HL-60 (cell line): ENCODE results near the gene NKAIN2.

ENCODE experiments used
- DNase-seq, 2 experiments: peaks; one replicate each; pipeline ENCODE4 v3.0.0-alpha.2; 2010 to 2020; ENCODE audit warnings: low read depth in 1 of 2, low spot score in 1 of 2
- H3K27ac ChIP-seq: fragments of 250-450 bp; sonication (Bioruptor Pico); replicated peaks from 2 replicates; pipeline ENCODE4 v1.5.1; 2020; ENCODE audit warnings: mild to moderate bottlenecking, moderate library complexity
- H3K27me3 ChIP-seq: fragments of 250-450 bp; sonication (Bioruptor Pico); 2 replicates; pipeline ENCODE4 v1.5.1; 2021; ENCODE audit warnings: mild to moderate bottlenecking, moderate library complexity; ENCODE audit not compliant: insufficient read depth, poor library complexity, severe bottlenecking
- H3K4me3 ChIP-seq: replicated peaks from 2 replicates; pipeline ENCODE4 v1.5.1; 2011; ENCODE audit warnings: mild to moderate bottlenecking, control low read depth, low read length; ENCODE audit not compliant: insufficient read depth
- GABPA ChIP-seq: IDR thresholded peaks from 2 replicates; pipeline ENCODE4 v1.6.1; 2012; ENCODE audit warnings: low read depth
- POLR2AphosphoS5 ChIP-seq: IDR thresholded peaks from 2 replicates; pipeline ENCODE4 v1.6.1; 2012; ENCODE audit warnings: low read depth
- SPI1 ChIP-seq: IDR thresholded peaks from 2 replicates; pipeline ENCODE4 v1.6.1; 2012; ENCODE audit warnings: low read depth, mild to moderate bottlenecking, borderline replicate concordance
- TF ChIP-seq, protein P1 (sequence below): IDR thresholded peaks from 2 replicates; pipeline ENCODE4 v1.6.1; 2012; ENCODE audit warnings: low read depth; ENCODE audit not compliant: insufficient replicate concordance
- TF ChIP-seq, protein P2 (sequence below): IDR thresholded peaks from one replicate; pipeline ENCODE4 v1.5.1; 2011; ENCODE audit warnings: low read length, control low read depth, inconsistent platforms; ENCODE audit not compliant: insufficient read depth

Gene NKAIN2

DNA sequence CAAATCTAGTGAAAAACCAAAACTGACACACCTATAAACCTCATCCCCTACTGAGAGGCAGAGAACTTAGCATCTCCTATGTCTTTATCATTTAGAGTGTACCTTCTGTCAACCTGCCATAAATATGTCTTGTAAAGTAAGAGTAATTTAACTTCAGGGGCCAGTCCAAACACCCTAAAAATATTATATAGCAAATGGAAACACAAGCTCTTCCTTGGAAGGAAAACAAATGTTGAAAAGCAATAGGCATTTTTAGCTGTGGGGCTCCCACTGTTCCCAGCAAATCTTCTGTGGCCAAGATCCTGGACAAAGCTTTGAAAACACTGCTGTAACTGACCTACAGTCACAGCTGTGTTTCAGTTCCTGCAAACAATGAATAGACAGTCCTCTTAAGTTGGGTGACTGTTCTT is 1018.5 kb downstream of the NKAIN2 start:
- DNase-seq = no peak
- TF ChIP-seq, protein P1, sequence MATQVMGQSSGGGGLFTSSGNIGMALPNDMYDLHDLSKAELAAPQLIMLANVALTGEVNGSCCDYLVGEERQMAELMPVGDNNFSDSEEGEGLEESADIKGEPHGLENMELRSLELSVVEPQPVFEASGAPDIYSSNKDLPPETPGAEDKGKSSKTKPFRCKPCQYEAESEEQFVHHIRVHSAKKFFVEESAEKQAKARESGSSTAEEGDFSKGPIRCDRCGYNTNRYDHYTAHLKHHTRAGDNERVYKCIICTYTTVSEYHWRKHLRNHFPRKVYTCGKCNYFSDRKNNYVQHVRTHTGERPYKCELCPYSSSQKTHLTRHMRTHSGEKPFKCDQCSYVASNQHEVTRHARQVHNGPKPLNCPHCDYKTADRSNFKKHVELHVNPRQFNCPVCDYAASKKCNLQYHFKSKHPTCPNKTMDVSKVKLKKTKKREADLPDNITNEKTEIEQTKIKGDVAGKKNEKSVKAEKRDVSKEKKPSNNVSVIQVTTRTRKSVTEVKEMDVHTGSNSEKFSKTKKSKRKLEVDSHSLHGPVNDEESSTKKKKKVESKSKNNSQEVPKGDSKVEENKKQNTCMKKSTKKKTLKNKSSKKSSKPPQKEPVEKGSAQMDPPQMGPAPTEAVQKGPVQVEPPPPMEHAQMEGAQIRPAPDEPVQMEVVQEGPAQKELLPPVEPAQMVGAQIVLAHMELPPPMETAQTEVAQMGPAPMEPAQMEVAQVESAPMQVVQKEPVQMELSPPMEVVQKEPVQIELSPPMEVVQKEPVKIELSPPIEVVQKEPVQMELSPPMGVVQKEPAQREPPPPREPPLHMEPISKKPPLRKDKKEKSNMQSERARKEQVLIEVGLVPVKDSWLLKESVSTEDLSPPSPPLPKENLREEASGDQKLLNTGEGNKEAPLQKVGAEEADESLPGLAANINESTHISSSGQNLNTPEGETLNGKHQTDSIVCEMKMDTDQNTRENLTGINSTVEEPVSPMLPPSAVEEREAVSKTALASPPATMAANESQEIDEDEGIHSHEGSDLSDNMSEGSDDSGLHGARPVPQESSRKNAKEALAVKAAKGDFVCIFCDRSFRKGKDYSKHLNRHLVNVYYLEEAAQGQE = no peak
- TF ChIP-seq GABPA (no peak), SPI1 (no peak)
- Histone ChIP-seq H3K27me3 (no peaks in the 10 kb centered on the region), H3K4me3 (no peak overlapping the region), H3K27ac (no peak overlapping the region)

DNA sequence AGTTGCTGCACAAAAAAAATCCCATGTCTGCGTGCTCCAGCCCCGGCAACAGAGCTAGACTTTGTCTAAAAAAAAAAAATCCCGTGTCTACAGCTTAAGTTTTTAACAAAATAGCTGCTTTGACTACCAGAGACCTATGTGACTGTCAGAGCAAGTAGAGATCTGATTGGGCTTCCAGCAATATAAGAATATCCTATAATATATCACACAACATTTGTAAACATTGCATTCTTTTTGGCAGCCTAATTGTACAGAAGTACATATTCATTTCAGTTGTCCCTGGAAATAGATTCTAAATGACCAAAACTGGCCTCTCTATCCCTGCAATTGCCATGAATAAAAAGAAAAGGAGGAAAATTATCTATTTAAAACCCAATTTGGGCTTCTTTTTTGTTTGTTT is 1019.1 kb downstream of the NKAIN2 start:
- Histone ChIP-seq H3K4me3 (no peak overlapping the region), H3K27ac (no peak overlapping the region), H3K27me3 (no peaks in the 10 kb centered on the region)
- TF ChIP-seq, protein P1 = no peak
- TF ChIP-seq, protein P2, sequence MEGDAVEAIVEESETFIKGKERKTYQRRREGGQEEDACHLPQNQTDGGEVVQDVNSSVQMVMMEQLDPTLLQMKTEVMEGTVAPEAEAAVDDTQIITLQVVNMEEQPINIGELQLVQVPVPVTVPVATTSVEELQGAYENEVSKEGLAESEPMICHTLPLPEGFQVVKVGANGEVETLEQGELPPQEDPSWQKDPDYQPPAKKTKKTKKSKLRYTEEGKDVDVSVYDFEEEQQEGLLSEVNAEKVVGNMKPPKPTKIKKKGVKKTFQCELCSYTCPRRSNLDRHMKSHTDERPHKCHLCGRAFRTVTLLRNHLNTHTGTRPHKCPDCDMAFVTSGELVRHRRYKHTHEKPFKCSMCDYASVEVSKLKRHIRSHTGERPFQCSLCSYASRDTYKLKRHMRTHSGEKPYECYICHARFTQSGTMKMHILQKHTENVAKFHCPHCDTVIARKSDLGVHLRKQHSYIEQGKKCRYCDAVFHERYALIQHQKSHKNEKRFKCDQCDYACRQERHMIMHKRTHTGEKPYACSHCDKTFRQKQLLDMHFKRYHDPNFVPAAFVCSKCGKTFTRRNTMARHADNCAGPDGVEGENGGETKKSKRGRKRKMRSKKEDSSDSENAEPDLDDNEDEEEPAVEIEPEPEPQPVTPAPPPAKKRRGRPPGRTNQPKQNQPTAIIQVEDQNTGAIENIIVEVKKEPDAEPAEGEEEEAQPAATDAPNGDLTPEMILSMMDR = no peak
- TF ChIP-seq GABPA = no peak
- TF ChIP-seq POLR2AphosphoS5 = no peak
- TF ChIP-seq SPI1 = no peak
- DNase-seq = no peak

DNA sequence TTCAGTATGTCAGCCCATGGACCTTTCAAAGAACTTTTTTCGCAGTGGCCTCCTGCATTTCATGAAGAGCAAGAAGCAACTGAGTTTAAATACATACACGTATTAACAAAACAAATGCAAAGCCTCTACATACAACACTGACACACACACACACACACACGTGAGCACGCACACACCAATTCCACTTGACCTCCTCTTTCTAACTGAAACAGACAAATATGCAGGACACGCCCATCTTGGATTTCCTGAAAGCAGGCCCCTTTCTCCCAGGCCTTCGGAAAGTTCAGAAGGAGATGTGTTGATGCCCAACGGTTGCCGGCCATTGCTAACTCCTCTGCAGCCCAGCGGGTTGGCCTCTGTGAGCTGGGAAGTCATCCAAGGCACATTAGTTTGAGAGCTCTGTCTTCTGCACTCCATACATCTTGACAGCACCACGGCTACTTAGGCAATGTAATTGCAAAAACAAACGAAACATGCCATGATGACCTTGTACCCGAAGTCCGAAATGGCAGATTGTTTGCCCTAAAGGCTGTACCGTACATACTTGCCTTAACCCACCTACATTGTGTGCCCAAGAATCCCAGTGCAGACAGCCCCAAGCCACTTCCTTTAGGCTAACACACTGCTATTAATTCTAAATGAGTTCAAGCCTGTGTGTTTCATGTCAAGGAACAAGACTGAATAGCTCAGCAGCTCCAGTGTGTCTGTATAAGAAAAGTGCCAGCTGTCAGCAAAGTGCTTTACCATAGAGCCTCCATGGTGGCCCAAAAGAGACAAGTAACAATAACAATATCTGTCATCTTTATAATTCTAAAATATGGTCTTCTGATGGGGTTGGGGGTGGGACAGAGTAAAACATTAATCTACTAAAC is 1019.8 kb downstream of the NKAIN2 start:
- no peak for DNase-seq
- Histone ChIP-seq H3K4me3 (no peak overlapping the region), H3K27me3 (no peaks in the 10 kb centered on the region), H3K27ac (no peak overlapping the region)
- no peak for TF ChIP-seq GABPA
- TF ChIP-seq SPI1 = no peak
- no peak for TF ChIP-seq POLR2AphosphoS5
- TF ChIP-seq, protein P1 = no peak
- TF ChIP-seq, protein P2 = no peak
